ENCODE results near the gene GTF2H1.

GTF2H1 gene

GRCh38 chr11:18321969-18322711 is at the start of gene GTF2H1, which contains the start of gene HPS5:
Gene GTF2H1, plus strand, starts transcription at chr11:18322567. Its CDS starts 10,508 bp downstream, at chr11:18333075.
Gene HPS5, minus strand, starts transcription at chr11:18322140. Its CDS starts 4,282 bp downstream, at chr11:18317858.
- DNase-seq = peak; percentile 96

GRCh38 chr11:18277565-18278271 is 44.6 kb upstream of the GTF2H1 start:
- no peak for DNase-seq

- DNase-seq = no peak
Measured at GRCh38 chr11:18280438-18281045, 41.8 kb upstream of the GTF2H1 start.

- DNase-seq = no peak
Measured at GRCh38 chr11:18282626-18283025, 39.7 kb upstream of the GTF2H1 start.

- DNase-seq = no peak
Measured at GRCh38 chr11:18285841-18286240, 36.5 kb upstream of the GTF2H1 start.

GRCh38 chr11:18288911-18289310 is 33.5 kb upstream of the GTF2H1 start:
- DNase-seq = no peak

- no peak for DNase-seq
Measured at GRCh38 chr11:18294862-18295261, 27.5 kb upstream of the GTF2H1 start.

- no peak for DNase-seq
Measured at GRCh38 chr11:18295316-18295715, 27.1 kb upstream of the GTF2H1 start.

- DNase-seq = no peak
Measured at GRCh38 chr11:18299721-18300120, 22.6 kb upstream of the GTF2H1 start.

- no peak for DNase-seq
Measured at GRCh38 chr11:18304745-18305144, 17.6 kb upstream of the GTF2H1 start.

- no peak for DNase-seq
Measured at GRCh38 chr11:18307461-18308139, 14.8 kb upstream of the GTF2H1 start.

GRCh38 chr11:18308242-18308641 is 14.1 kb upstream of the GTF2H1 start:
- no peak for DNase-seq

GRCh38 chr11:18309691-18310090 is 12.7 kb upstream of the GTF2H1 start:
- no peak for DNase-seq

- DNase-seq = no peak
Measured at GRCh38 chr11:18310800-18311340, 11.5 kb upstream of the GTF2H1 start.

- DNase-seq = no peak
Measured at GRCh38 chr11:18312012-18312411, 10.4 kb upstream of the GTF2H1 start.

GRCh38 chr11:18312663-18313420 is 9.5 kb upstream of the GTF2H1 start:
- DNase-seq = no peak

- DNase-seq = no peak
Measured at GRCh38 chr11:18313965-18314763, 8.2 kb upstream of the GTF2H1 start.

- DNase-seq = no peak
Measured at GRCh38 chr11:18314784-18315523, 7.4 kb upstream of the GTF2H1 start.

- DNase-seq = no peak
Measured at GRCh38 chr11:18315893-18316292, 6.5 kb upstream of the GTF2H1 start.

GRCh38 chr11:18317551-18317950 is 4.8 kb upstream of the GTF2H1 start:
- no peak for DNase-seq

- no peak for DNase-seq
Measured at GRCh38 chr11:18319914-18320313, 2.5 kb upstream of the GTF2H1 start.

Data from CD4-positive, alpha-beta T cell treated with Interleukin-17A for 4 hours (primary cell).